GM19239 (cell line): ENCODE measurements around the gene KIF5C.

Source experiments
- DNase-seq: peaks from one replicate; pipeline ENCODE4 v3.0.0; 2011; ENCODE audit warnings: low spot score; ENCODE audit not compliant: insufficient read length
- FAIRE-seq: peaks from 2 replicates; lab custom pipeline; 2011; peaks lifted over from hg19 to GRCh38; lab: Jason Lieb, UNC

Gene KIF5C

DNA sequence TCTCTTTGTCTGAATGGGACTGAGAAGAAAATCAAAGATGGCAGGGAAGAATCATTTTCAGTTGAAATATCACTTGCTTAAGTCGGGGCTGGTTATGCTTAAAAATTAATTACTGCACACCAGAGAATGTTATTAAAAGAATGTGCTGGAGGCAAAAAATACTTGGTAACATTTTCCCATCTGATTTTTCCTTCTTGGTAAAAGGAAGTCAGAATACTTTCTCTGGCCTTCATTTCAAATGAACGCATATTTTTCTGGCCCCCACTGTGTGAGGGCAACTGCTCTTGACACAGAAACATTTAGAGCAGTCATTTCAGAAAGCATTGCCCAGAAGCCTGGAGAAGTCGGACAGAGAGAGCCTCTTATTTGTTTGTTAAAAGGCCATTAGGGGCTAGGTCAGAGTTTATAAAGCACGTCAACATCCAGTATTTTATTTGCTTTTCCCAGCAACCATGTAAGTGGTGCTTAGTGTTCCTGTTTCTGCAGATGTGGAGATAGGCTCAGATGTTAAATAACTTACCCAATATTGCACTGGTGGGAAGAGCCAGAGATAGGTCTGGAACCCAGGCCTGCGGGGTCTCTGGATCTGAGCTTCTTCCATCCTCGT is 130.5 kb downstream of the KIF5C start:
- no peak for FAIRE-seq
- DNase-seq: no peak

DNA sequence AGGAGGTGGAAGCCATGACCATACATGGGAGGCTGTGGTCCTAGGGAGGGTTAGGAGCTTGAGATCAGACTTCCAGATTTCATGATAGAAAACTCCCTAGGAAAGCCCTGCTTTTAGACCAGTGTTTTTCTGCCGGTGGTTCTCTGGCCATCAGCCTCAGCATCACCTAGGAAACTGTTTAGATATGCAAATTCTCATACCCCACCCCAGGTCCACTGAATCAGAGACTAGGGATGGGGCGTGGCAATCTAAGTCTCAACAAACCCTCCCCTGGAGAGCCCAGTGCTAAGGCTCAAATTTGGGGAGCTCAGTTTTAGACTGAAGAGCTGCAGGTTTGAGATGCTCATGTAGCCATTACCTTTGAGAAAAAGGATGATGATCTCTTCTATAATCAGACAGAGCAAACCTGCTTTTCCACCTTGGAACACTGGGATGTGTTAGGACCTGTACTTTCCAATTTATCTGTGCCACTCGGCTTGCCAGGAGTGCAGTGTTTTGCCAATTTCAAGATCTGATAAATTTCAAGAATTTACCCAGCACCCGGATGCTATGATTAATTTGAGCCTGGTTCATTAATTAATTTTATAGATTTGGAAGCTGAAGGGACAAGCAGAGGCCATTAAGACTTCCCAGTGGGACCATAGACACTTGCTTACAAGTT is 132.0 kb downstream of the KIF5C start:
- DNase-seq (no peak), FAIRE-seq (no peak)

DNA sequence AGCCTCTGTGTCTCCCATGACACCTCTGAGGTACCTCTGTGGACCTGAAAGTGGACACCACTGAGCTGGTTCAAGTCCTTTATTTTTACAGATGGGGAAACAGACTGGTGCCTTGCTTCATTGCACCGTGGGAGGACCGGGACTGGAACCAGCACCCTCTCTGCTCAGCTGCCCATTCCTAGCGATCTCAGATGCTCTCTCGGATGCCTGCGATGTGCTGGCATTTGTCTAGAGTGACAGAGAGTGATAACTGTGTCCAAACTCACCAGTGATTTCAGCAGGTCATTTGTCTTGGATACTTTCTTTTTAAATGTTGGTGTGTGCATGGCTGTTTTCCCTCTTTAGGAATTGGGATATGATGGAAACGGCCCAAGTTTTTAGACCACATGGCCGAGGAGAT is 133.4 kb downstream of the KIF5C start:
- no peak for FAIRE-seq
- DNase-seq: no peak

DNA sequence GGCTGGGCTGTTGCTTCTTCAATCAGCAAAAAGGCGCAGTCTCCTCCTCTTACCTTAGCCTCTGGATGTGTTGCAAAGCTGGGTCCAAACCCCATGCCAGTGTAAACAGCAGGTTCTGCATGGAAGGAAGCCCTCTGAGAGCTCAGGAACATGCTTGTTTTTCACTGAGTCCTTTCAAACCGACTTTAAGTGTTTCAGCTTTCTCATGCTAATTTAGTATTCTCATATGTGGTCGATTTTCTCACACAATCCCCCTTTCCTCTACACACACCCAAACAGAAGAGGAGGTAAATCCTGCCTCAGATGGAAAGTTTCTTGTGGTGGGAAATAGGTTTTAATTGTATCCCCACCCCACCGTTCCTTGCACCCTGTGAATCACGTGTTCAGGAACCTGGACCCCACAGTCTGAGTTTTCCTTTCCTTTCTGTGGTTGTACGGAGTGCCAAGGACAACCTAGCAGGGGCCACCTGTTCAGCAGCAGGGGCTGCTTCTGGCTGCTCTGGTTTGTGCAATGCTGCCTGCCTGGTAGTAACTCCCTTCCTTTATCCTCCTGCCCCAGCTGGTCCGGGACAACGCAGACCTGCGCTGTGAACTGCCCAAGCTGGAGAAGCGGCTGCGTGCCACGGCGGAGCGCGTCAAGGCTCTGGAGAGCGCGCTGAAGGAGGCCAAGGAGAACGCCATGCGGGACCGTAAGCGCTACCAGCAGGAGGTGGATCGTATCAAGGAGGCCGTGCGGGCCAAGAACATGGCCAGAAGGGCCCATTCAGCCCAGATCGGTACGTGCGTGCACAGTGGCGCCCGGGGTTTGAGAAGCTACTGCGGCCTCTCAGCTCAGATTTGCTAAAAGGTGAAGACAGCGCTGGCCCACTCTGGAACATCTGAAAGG is 134.8 kb downstream of the KIF5C start:
- no peak for FAIRE-seq

DNA sequence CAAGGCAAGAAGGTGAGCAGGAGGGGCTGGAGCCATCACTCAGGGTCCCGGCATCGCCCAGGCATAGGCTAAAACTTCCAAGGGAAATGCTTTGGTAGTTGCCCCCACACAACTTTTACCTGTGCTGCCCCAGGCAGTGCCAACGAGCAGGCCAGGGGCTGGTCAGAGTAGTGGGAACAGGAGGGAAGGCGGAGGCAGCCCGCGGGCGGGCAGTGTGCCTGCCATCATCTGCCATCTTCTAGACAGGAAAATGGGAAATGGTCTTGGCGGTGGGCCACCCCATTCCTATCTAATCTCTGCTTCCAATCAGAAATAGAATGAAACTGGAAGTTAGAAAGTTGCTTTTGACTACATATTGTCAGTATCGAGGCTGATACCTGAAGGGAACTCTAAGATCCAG is 137.5 kb downstream of the KIF5C start:
- DNase-seq: no peak
- no peak for FAIRE-seq

More for the DNA sequence above, 134.8 kb downstream of the KIF5C start:
- DNase-seq: no peak

DNA sequence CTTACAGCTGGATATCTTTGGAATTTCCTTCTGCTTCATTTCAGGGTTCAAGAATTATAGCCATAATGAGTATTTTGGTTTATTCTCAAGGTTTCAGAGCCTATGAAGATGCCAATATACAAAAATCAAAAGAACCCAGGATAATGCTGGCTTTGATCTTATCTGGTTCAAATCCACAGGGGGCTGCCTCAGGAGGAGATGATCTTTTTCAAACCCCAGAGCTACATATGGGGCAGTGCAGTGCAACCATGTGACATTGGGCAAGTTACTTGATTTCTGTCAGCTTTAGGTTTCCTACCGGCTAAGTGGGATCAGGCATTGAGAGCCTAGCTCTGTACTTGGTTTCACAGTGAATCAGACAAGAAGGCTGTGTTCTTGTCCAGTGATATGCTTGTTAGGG is 140.5 kb downstream of the KIF5C start:
- DNase-seq: no peak
- no peak for FAIRE-seq

DNA sequence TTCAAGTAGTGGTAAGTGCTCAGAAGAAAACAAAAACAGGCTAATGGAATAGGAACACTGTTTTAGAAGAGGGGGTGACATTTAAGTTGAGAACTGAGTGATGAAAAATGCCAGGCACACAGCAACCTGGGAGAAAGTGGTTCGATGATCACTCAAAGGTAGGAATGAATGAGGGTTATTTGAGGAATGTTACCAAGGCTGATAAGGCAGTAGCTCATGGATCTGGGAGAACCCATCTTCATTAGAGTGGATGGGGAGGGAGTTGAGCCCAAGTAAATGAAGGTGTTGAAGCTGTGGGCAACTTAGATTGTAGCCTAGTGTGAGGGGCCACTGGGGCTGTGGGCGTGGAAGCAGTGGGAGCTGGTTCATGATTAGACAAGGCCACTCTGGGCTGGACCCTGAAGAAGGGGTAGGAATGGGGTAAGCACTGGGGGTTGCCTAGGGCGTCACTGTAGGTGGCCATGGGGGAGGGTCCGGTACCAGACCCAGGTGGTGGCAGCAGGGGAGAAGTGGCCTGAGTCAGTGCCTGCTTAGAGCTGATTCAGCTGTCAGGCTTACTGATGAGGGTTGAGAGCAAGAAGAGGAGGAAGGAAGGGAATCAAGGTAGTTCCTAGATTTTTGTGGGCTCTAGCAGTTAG is 141.0 kb downstream of the KIF5C start:
- DNase-seq (no peak), FAIRE-seq (no peak)

DNA sequence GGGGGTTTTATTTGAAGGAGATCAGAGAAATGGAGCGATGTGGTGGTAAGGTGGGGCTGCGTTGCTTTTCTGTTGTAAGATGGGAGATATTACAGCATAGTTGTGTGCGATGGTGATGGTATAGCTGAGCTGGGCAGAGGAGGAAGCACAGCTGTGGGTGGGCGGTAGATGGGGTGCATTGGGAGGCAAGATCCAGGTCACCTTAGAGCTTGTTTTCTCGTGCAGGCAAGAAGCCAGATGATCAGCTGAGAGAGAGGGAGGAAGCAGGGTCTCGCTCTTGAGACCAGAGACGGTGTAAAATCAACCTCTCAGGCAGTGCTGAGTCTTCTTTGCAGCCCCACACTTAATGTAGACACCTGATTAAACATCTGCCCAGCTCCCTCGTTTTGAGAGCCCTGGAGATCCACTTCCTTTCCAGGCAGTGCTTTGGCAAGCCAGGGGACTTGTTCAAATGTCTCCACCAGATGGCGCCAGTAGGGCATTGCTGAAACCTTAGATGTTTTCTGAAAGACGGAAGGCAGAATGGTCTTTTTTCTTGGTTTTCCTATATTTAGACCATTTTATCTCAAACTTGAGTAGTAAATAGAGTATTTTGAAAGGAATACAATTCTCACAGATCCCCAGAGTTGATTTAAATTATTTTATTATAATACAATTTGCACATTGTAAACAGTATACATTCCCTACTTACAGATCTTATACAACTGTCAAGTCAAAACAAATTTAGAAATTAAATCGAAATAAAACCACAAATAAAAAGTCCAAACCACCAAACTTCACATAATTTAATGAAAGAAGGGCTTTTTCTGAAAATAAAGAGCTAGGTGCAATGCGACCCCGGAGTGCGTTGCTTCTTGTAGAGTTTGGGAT is 142.3 kb downstream of the KIF5C start:
- peak; percentile 94 for FAIRE-seq
- DNase-seq: peak; percentile 70

DNA sequence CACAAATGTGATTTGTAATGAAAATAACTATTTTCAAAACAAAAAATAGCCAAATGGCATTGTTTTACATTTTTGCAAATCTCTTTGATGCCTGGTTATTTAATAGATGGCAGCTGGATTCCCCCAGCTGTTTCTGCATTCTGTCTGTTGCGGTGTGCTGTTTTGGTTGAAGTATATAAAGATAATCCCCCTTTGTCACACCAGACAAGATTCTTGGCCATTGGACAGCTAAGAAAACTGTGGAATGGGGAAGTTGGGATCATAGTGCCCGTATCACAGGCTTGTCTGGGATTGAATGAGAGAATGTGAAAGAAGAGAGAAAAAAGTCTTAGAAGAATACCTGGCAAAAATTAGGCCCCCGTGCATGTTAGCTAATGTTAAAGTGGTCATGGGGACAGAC is 144.0 kb downstream of the KIF5C start:
- FAIRE-seq: peak; percentile 76
- DNase-seq: no peak

DNA sequence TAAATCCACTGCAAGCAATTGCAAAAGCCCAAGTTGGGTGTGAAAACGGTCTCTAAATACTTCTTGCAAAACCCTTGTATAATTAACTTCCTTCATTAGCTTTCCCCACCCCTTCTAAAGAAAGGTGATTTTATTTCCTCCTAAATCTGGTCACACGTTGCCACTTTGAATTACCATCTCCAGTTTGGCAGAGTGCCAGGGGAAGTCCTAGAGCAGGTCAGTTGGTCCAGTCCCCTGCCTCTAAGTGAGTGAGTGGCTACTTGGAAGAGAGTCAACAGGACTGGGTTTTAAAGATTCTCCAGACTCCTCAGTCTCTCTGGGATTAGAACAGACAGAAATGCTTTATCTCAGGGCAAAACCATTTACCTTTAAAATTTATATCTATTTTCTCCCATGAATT is 144.7 kb downstream of the KIF5C start:
- FAIRE-seq (peak; percentile 87), DNase-seq (no peak)

DNA sequence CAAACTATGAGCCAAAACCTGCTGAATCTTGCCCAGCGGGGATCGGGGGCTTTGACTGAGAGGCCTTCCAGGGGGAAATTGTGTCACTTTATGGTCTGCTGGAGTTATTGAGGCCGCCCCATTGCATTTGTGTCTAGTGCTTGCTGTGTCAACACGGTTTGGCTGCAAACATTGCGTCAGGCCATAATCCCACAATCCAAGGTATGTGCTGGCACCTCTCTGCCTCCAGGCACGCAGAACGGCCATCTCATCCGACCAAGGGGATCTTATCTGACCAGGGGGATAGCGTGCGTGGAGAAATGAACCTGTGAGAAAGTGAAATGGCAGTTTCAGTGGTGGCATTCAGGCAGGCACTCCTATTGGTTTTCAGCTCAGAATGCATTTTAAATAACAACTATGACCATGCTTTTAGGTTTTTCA is 145.4 kb downstream of the KIF5C start:
- DNase-seq: no peak

DNA sequence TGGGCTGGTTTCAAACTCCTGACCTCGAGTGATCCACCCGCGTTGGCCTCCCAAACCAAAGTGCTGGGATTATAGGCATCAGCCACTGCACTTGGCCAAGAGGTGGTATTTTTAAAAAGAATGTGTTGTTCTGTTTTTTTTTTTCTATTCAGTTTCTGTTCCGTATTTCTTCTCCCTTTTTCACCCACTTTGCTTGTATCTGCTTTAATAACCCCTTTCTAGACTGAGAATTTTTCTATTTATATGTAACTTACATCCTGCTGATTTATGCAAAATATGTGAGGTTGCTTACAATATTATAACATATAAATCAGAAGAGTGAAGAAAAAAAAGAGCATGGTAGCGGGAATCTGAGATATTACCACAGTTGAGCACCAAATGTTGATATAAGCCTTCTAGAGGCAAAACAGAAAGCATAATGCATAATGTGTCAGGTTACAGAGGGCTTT is 146.3 kb downstream of the KIF5C start:
- DNase-seq: no peak

More for the DNA sequence above, 145.4 kb downstream of the KIF5C start:
- peak; percentile 92 for FAIRE-seq

DNA sequence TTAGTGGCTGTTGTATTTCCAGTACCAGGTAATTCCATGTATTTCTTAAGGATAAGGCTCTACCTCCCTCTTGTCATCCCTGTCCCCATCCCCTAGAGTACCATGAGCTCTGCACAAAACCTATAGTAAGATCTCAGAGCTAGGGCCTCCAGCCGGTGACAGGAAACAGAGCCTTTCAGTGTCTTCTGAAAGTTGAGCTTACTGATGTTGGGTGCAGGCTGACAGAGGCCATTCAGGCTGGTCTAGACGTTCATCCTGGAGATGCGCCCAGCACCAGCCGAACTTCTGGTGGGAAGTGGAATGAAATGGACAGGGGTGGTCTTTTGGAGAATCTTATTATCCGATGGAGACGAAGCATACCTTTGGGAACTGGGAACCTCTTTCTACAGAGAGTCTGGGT is 146.7 kb downstream of the KIF5C start:
- DNase-seq: peak; percentile 42
- FAIRE-seq: peak; percentile 96

More for the DNA sequence above, 146.3 kb downstream of the KIF5C start:
- FAIRE-seq: peak; percentile 95

DNA sequence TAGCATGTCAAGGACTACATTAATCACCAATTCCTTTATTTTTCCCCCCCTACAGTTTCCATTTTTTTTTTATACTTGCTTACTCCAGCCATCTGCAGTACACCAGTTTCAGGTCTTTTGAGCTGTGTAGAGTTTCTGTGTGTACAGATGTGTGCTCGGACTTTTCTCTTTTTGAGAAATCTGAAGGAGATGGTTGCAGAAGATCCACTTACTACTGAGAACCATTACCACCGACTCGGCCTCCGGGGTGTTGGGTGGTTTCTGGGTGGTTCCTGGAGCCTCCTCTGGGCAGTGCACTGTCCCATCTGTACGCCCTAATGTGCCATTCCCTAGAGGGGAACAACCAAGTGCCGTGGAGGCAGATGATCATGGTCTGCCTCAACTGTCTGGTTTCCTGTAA is 148.1 kb downstream of the KIF5C start:
- DNase-seq (no peak), FAIRE-seq (peak; percentile 21)

DNA sequence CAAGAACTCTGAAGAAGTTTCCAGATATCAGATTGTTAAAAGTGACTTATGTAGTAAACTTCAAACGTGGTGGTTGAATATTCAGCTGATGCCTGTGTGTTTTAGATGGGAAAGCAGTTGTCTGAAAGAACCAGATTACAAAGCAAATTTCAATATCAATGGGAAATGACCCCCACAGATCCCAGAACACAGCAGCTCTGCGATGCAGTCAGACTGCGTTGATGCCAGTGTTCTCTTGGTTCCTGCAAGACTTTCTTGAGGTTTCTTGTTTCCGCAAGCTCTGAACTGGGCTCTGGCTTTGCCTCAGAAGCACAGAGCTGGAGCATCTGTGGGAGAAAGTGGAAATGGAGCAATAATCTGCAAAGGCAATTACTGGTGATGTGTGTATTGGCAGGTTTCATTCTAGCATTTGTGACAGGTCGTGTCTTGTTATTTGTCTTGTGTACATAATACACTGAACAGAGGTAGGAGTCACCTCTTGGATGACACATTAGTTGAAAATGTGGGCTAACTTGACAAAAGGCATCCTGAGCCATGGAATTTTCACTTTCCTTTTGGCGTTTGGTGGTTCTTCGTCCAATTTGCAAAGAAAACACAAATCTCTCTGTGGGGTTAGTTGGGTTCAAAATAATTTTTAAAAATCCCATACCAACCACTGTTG is 152.7 kb downstream of the KIF5C start:
- no peak for FAIRE-seq
- DNase-seq: no peak

DNA sequence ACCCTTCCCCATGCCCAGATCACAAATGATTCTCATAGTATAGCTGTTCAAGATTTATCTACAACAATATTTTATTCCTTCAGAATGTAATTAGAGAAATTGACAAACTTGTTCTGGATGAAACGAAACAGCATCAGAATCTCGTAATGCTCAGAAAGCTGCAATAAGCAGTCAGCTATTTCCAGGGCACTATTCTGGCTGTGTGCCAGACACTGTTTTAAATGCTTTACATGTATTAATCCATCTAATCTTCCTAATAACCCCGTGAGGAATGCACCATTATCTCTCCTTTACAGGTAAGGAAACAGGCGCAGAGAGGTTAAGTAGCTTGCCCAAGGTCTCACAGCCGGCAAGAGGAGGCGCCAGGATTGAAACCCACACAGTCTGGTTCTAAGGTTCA is 153.3 kb downstream of the KIF5C start:
- no peak for DNase-seq
- FAIRE-seq: no peak

DNA sequence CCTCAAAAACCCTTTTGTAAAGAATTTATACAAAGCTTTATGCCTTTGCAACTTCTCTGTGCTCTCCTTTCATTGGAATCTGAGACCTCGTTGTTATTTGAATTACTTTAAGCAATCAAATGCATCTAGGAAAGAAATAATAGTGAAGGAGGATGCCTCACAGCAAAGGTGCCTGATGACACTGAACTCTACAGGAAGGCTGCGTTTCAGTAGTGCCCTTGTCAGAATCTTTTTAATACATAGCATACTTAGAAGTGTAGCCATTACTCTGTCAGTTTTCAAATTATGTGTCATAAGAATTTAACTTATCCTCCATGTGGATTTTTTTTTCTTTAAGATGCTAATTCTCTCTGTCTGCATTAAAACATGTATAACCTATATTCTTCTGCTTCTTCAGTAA is 153.9 kb downstream of the KIF5C start:
- FAIRE-seq (no peak), DNase-seq (no peak)

DNA sequence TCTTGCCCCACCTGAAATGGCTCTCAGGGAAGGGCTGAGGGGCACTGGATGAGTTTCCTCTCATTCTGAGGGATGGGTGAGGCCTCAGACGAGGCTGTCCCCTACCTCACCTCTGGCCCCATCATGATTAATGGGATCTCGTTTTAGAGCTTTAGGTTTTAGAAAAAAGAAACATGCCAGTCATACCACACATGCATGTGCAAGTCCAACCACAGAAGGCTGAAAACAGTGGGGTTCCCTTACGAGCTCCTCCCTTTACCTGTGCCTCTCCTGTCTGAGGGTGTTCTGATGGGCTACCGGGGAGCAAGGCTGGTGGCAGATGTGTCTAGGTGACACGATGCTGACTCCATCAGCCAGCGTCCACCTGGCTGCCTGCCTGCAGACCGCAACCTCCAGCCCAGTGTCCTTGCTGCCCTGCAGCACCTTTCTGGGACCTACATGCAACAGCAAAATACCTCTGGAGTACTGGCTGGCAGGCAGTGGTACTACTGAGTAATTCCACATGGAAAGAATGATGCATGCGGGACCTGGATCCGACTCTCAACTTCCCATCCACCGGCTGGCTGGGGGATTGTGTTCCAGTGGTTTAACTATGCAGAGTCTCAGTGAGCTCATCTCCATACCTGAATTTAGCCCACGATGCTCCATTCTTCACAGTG is 154.4 kb downstream of the KIF5C start:
- no peak for FAIRE-seq
- no peak for DNase-seq

DNA sequence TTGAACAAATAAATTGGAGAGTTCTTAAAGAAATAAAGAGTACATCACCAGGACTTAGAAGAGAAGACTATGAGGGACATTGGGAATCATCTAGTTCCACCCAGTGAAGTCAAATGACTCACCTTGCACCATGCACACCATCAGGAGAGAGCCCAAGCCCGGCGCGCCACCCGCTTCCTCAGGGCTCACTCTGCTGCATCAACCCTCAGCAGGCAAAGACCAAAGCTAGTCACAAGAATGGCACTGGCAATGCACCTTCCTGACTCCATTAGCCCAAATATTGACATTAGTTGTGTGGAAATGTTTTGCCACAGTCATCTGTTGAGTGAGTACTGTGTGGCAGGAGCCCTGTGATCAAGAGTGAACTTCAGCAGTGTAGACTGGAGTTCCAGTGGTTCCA is 156.4 kb downstream of the KIF5C start:
- FAIRE-seq: no peak
- no peak for DNase-seq
